Measurements from ENCODE around the gene SLC2A11. TPM values are rescaled to one million over a fixed set of nuclear protein-coding genes. Genes with fewer than 3 reads are reported as not detected.

The SLC2A11 gene
- total RNA-seq, 1 experiment from 2014 or later: 17.2 TPM

GRCh38 chr22:23888615-23889401 is 31.1 kb downstream of the SLC2A11 start:
- ChIA-PET POLR2A (interaction anchor here (0.6 to 1.1 kb wide), 4 partner anchors 11 to 31 kb away, joined by 3 to 5 read pairs (median 4); partner anchors contain the start of gene SLC2A11), CTCF (interaction anchor here (0.9 to 1.4 kb wide), 3 partner anchors 30 to 55 kb away, joined by 3 read pairs; partner anchors contain the start of gene SLC2A11), RAD21 (ENCODE audit: low non-redundant PET in 1 of 2, low total read pairs in 2 of 2, uncharacterized antibody in 2 of 2, unreplicated experiment in 2 of 2) (interaction anchor here (0.6 to 1.5 kb wide), 2 partner anchors 27 to 68 kb away, joined by 3 read pairs; no protein-coding TSS in a partner anchor)
- TF ChIP-seq RAD21 (IDR thresholded peaks at IDR 0.05; ENCODE audit: low read depth): peak; percentile 58
- TF ChIP-seq CTCF (IDR thresholded peaks at IDR 0.05 in 2 of 3, conservative IDR thresholded peaks at IDR 0.05 in 1 of 3; ENCODE audit: borderline replicate concordance in 1 of 3, insufficient read depth in 1 of 3, low read depth in 2 of 3, low read length in 2 of 3): peak; percentile 8 to 43 (median 38); a peak in 4 of 6 replicates
- 0 out of 2 replicates have a peak, but pooled peaks have one; percentile 4 for TF ChIP-seq SP1 (IDR thresholded peaks at IDR 0.05; ENCODE audit: low read depth)
- no peak for TF ChIP-seq FOSL1 (IDR thresholded peaks at IDR 0.05; ENCODE audit: low read depth)
- Histone ChIP-seq H3K36me3 (ENCODE audit: control insufficient read depth in 1 of 2, insufficient read depth in 2 of 2, low read length in 2 of 2) (0 out of 4 replicates have a peak, but pooled peaks cover 0 to 3% of the 10 kb centered on the region in 2 experiments), H3K4me1 (ENCODE audit: control insufficient read depth in 1 of 2, insufficient read depth in 2 of 2, low read length in 2 of 2) (peaks cover 19 to 27% of the 10 kb centered on the region in 2 experiments), H4K20me1 (ENCODE audit: insufficient read depth) (no peaks in the 10 kb centered on the region), H3K9ac (ENCODE audit: low read length) (peak overlapping the region; percentile 47), H3K27ac (ENCODE audit: low read depth, low read length) (peak overlapping the region; percentile 69), H3K79me2 (ENCODE audit: insufficient read depth, low read length) (no peaks in the 10 kb centered on the region), H3K4me3 (replicated peaks in 1 of 2; ENCODE audit: low read depth in 1 of 2, low read length in 2 of 2) (peak overlapping the region in 1 of 2 experiments; percentile 4; a peak in 1 of 4 replicates), H2AFZ (ENCODE audit: low read depth, low read length, poor library complexity, severe bottlenecking) (no peak overlapping the region), H3K9me2 (ENCODE audit: insufficient read depth) (no peaks in the 10 kb centered on the region), H3K27me3 (ENCODE audit: insufficient read depth, low read length) (no peaks in the 10 kb centered on the region), H3K4me2 (ENCODE audit: low read length) (peak overlapping the region; percentile 66), H3K9me3 (ENCODE audit: control insufficient read depth in 1 of 2, insufficient read depth in 1 of 2, low read depth in 1 of 2, low read length in 2 of 2) (no peaks in the 10 kb centered on the region)
- intact Hi-C loops (cut with micrococcal nuclease): no loop called here
- DNase-seq (ENCODE audit: low read depth, low spot score) (no peak), ATAC-seq (peak; percentile 65)
- BruUV-seq (replicated peaks): no TSS peak

- intact Hi-C loops (cut with micrococcal nuclease): loop anchor here (5.0 kb wide), 1 partner anchor 32 kb away; the partner anchor contains the start of gene SLC2A11
- DNase-seq (ENCODE audit: low read depth, low spot score) (no peak), ATAC-seq (no peak)
- peaks cover 21 to 30% of the 10 kb centered on the region in 2 experiments for H3K4me1 ChIP-seq (ENCODE audit: control insufficient read depth in 1 of 2, insufficient read depth in 2 of 2, low read length in 2 of 2)
- H3K4me2 ChIP-seq (ENCODE audit: low read length): no peak overlapping the region
- ChIA-PET CTCF (no interaction called here), RAD21 (ENCODE audit: low non-redundant PET in 1 of 2, low total read pairs in 2 of 2, uncharacterized antibody in 2 of 2, unreplicated experiment in 2 of 2) (no interaction called here), POLR2A (no interaction called here)
- H2AFZ ChIP-seq (ENCODE audit: low read depth, low read length, poor library complexity, severe bottlenecking): no peak overlapping the region
- H4K20me1 ChIP-seq (ENCODE audit: insufficient read depth): no peaks in the 10 kb centered on the region
- H3K27ac ChIP-seq (ENCODE audit: low read depth, low read length): no peak overlapping the region
- H3K36me3 ChIP-seq (ENCODE audit: control insufficient read depth in 1 of 2, insufficient read depth in 2 of 2, low read length in 2 of 2): peaks cover 0 to 3% of the 10 kb centered on the region in 2 experiments; a peak in 1 of 4 replicates
- H3K4me3 ChIP-seq (replicated peaks in 1 of 2; ENCODE audit: low read depth in 1 of 2, low read length in 2 of 2): no peak overlapping the region
- H3K79me2 ChIP-seq (ENCODE audit: insufficient read depth, low read length): peaks cover 4% of the 10 kb centered on the region; the same call in 1 of the 2 replicates
- no peak overlapping the region for H3K9ac ChIP-seq (ENCODE audit: low read length)
- H3K9me2 ChIP-seq (ENCODE audit: insufficient read depth): no peaks in the 10 kb centered on the region
- H3K9me3 ChIP-seq (ENCODE audit: control insufficient read depth in 1 of 2, insufficient read depth in 1 of 2, low read depth in 1 of 2, low read length in 2 of 2): no peaks in the 10 kb centered on the region
- no peaks in the 10 kb centered on the region for H3K27me3 ChIP-seq (ENCODE audit: insufficient read depth, low read length)
- BruUV-seq (replicated peaks): no TSS peak
- no peak for TF ChIP-seq ZBTB33 (IDR thresholded peaks at IDR 0.05; ENCODE audit: extremely low read depth, insufficient replicate concordance, low read length)
- no peak for TF ChIP-seq YY1 (IDR thresholded peaks at IDR 0.05; ENCODE audit: extremely low read depth, insufficient replicate concordance, low read depth, low read length)
- no peak for TF ChIP-seq ZNF274 (IDR thresholded peaks at IDR 0.05; ENCODE audit: low read depth, low read length)
- no peak for TF ChIP-seq EZH2phosphoT487 (IDR thresholded peaks at IDR 0.05; ENCODE audit: borderline replicate concordance)
Measured at GRCh38 chr22:23889620-23890019, 31.9 kb downstream of the SLC2A11 start.
